B cell (primary cell): ENCODE data around the gene NUDCD3. TPM values are rescaled to one million over a fixed set of nuclear protein-coding genes. Genes with fewer than 3 reads are reported as not detected.

Experiments used
- ATAC-seq: fragments of 200-7000 bp; cut with Tn5 transposase; one replicate; pipeline ENCODE4 v1.10.0; 2021; ENCODE audit warnings: low read depth, mild to moderate bottlenecking, moderate number of reproducible peaks, moderate library complexity
- CTCF ChIA-PET: fragments of 350-600 bp; sonication (Branson Sonifier 250); formaldehyde crosslinking; loops from one replicate; lab custom pipeline; 2021; ENCODE audit warnings: antibody characterized with exemption, inconsistent platforms; lab: Charles Lee
- POLR2A ChIA-PET: fragments of 350-600 bp; sonication (Branson Sonifier 250); formaldehyde crosslinking; loops from one replicate; lab custom pipeline; 2021; ENCODE audit warnings: antibody characterized with exemption; lab: Charles Lee
- DNase-seq: peaks from one replicate; pipeline ENCODE4 v3.0.0; 2013
- H2AFZ ChIP-seq: 2 replicates; pipeline ENCODE4 v1.6.1; 2012; ENCODE audit warnings: mild to moderate bottlenecking, low read depth, low read length; ENCODE audit not compliant: insufficient read depth, poor library complexity, severe bottlenecking
- H3K27ac ChIP-seq, 2 donors: 1 replicate in 1 of 2; 2 replicates in 1 of 2; pipeline ENCODE4 v1.5.1; 2012 to 2013; ENCODE audit warnings: low read length in 2 of 2, mild to moderate bottlenecking in 2 of 2, moderate library complexity in 1 of 2
- H3K27me3 ChIP-seq, 4 experiments: fragments of 200-600 bp in 1 of 4; sonication (generic) in 1 of 4; replicated peaks in 1 of 4; 1 replicate in 2 of 4; 2 replicates in 2 of 4; pipeline versions ENCODE4 v1.6.1 to v1.7.0; 2013 to 2016; ENCODE audit warnings: low read length in 3 of 4, mild to moderate bottlenecking in 2 of 4, mixed read lengths in 1 of 4, moderate library complexity in 1 of 4; ENCODE audit not compliant: insufficient read depth in 4 of 4, control insufficient read depth in 3 of 4; ENCODE audit errors: control extremely low read depth in 1 of 4
- H3K36me3 ChIP-seq, 2 experiments: replicated peaks in 1 of 2; 1 replicate in 1 of 2; 2 replicates in 1 of 2; pipeline versions ENCODE4 v1.6.1 to v1.7.1; 2013; ENCODE audit warnings: low read length in 1 of 2; ENCODE audit not compliant: insufficient read depth in 2 of 2, control insufficient read depth in 1 of 2; ENCODE audit errors: control extremely low read depth in 1 of 2, extremely low read depth in 1 of 2
- H3K4me1 ChIP-seq, 2 donors: fragments of 200-600 bp in 1 of 2; sonication (generic) in 1 of 2; 1 replicate in 1 of 2; 2 replicates in 1 of 2; pipeline versions ENCODE4 v1.5.1 to v1.6.1; 2013 to 2017; ENCODE audit warnings: low read length in 2 of 2; ENCODE audit not compliant: control insufficient read depth in 2 of 2, insufficient read depth in 2 of 2
- H3K4me2 ChIP-seq: replicated peaks from 2 replicates; pipeline ENCODE3; 2012; ENCODE audit warnings: mild to moderate bottlenecking, low read depth, low read length; ENCODE audit not compliant: poor library complexity, severe bottlenecking
- H3K4me3 ChIP-seq, 5 experiments: fragments of 200-600 bp in 1 of 5; sonication (generic) in 1 of 5; 1 replicate in 3 of 5; 2 replicates in 2 of 5; pipeline versions ENCODE4 v1.5.1 to v1.7.0; 2011 to 2016; ENCODE audit warnings: low read length in 4 of 5, mild to moderate bottlenecking in 4 of 5, low read depth in 2 of 5, control low read depth in 1 of 5, moderate library complexity in 1 of 5; ENCODE audit not compliant: insufficient read depth in 1 of 5; ENCODE audit errors: control extremely low read depth in 1 of 5, extremely low read depth in 1 of 5
- H3K79me2 ChIP-seq: fragments of 200-600 bp; sonication (generic); one replicate; pipeline ENCODE4 v1.6.0; 2016; ENCODE audit warnings: low read length; ENCODE audit not compliant: control insufficient read depth, insufficient read depth
- H3K9ac ChIP-seq: fragments of 200-600 bp; sonication (generic); 2 replicates; pipeline ENCODE4 v1.6.1; 2017; ENCODE audit warnings: mild to moderate bottlenecking, low read length, moderate library complexity
- H3K9me3 ChIP-seq, 3 donors: one replicate each; pipeline versions ENCODE4 v1.6.1 to v1.7.1; 2013; ENCODE audit warnings: low read length in 2 of 3; ENCODE audit not compliant: control insufficient read depth in 2 of 3, insufficient read depth in 1 of 3; ENCODE audit errors: control extremely low read depth in 1 of 3
- H4K20me1 ChIP-seq: 2 replicates; pipeline ENCODE4 v1.6.0; 2012; ENCODE audit warnings: mild to moderate bottlenecking, low read length; ENCODE audit not compliant: insufficient read depth, control insufficient read depth, poor library complexity, severe bottlenecking
- H3K27ac Mint-ChIP-seq: one replicate; pipeline ENCODE4 v1.8.0; 2021; ENCODE audit warnings: mixed read lengths
- H3K27me3 Mint-ChIP-seq: one replicate; pipeline ENCODE4 v1.8.0; 2021; ENCODE audit warnings: mixed read lengths
- H3K4me1 Mint-ChIP-seq: one replicate; pipeline ENCODE4 v1.8.0; 2021; ENCODE audit warnings: mixed read lengths
- H3K4me3 Mint-ChIP-seq: one replicate; pipeline ENCODE4 v1.8.0; 2021; ENCODE audit warnings: mixed read lengths
- H3K9me3 Mint-ChIP-seq: one replicate; pipeline ENCODE4 v1.8.0; 2022; ENCODE audit warnings: mixed read lengths; ENCODE audit not compliant: insufficient read depth
- EZH2 ChIP-seq: IDR thresholded peaks from 2 replicates; pipeline ENCODE4 v1.6.1; 2012; ENCODE audit warnings: borderline replicate concordance, low read depth, mild to moderate bottlenecking, moderate library complexity, low read length; ENCODE audit not compliant: insufficient read depth, poor library complexity, severe bottlenecking
- WGBS: methylation state at CpG from one replicate; pipeline ENCODE4 v1.1.5; 2013; ENCODE audit warnings: missing lambda C conversion rate; ENCODE audit not compliant: insufficient coverage; 5-methylcytosine and 5-hydroxymethylcytosine counted together
- intact Hi-C: fragments of 100-400 bp; cut with micrococcal nuclease; formaldehyde crosslinking; loops from one replicate; pipeline ENCODE4 v1.10.0; 2022
- polyA plus RNA-seq: library from polyadenylated mRNA; depleted of rRNA; stranded (reverse); fragments of >200 nt; gene quantifications from 2 replicates; pipeline ENCODE4 v1.2.3, GENCODE V29; 2012
- total RNA-seq, 2 donors: library from RNA; stranded (reverse); fragments of 120-200 nt in 1 of 2; gene quantifications; 1 replicate in 1 of 2; 2 replicates in 1 of 2; pipeline versions ENCODE4 v1.2.3 to v1.2.4, GENCODE V29; 2013 to 2022
- TF ChIP-seq, protein P1 (sequence below): fragments of 200-600 bp; IDR thresholded peaks from one replicate; pipeline ENCODE4 v1.8.0; 2022; ENCODE audit warnings: antibody characterized with exemption, mild to moderate bottlenecking

The NUDCD3 gene
- total and polyA plus RNA-seq, 2 donors (not counting 1 experiment from before 2014, with no cell fraction given): 29.8 to 101 TPM

DNA sequence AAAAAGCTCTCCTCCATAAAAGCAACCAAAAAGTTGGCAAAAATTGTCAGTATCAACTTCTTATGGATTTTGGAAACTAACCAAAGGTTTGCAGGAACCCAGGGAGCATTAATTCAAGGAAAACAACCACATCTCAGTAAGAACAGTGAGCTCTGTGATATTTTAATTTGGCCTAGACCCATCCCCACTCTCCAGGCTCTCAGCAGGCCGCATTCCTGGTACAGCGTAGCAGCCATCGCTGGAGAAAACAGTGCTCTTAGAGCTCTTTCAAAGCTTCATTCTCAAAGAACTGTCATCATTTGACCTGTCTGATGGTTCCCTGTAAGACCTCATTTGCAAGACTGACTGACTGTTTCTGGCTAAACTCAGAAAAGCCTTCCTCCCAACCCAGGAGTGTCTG is 81.9 kb downstream of the NUDCD3 start:
- H3K4me3 Mint-ChIP-seq: no peak overlapping the region
- no peak overlapping the region for H2AFZ ChIP-seq
- H3K36me3 ChIP-seq: peaks cover 19 to 42% of the 10 kb centered on the region in 2 experiments
- 100% methylated on average over 3 of the region's 3 CpGs for WGBS
- CTCF ChIA-PET: no interaction called here
- TF ChIP-seq EZH2: no peak
- TF ChIP-seq, protein P1, sequence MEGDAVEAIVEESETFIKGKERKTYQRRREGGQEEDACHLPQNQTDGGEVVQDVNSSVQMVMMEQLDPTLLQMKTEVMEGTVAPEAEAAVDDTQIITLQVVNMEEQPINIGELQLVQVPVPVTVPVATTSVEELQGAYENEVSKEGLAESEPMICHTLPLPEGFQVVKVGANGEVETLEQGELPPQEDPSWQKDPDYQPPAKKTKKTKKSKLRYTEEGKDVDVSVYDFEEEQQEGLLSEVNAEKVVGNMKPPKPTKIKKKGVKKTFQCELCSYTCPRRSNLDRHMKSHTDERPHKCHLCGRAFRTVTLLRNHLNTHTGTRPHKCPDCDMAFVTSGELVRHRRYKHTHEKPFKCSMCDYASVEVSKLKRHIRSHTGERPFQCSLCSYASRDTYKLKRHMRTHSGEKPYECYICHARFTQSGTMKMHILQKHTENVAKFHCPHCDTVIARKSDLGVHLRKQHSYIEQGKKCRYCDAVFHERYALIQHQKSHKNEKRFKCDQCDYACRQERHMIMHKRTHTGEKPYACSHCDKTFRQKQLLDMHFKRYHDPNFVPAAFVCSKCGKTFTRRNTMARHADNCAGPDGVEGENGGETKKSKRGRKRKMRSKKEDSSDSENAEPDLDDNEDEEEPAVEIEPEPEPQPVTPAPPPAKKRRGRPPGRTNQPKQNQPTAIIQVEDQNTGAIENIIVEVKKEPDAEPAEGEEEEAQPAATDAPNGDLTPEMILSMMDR: no peak
- H3K27ac Mint-ChIP-seq: no peak overlapping the region
- POLR2A ChIA-PET: no interaction called here
- H3K4me2 ChIP-seq: no peak overlapping the region
- H3K9me3 Mint-ChIP-seq: peaks cover 4% of the 10 kb centered on the region
- peaks cover 34% of the 10 kb centered on the region for H4K20me1 ChIP-seq
- ATAC-seq (no peak), DNase-seq (no peak)
- H3K4me1 ChIP-seq: no peaks in the 10 kb centered on the region
- peaks cover 0 to 4% (median 3%) of the 10 kb centered on the region in 3 donors for H3K9me3 ChIP-seq
- H3K27ac ChIP-seq: no peak overlapping the region
- no peaks in the 10 kb centered on the region for H3K4me1 Mint-ChIP-seq
- H3K27me3 ChIP-seq: no peaks in the 10 kb centered on the region
- no peak overlapping the region for H3K9ac ChIP-seq
- no peaks in the 10 kb centered on the region for H3K27me3 Mint-ChIP-seq
- intact Hi-C loops: no loop called here
- H3K4me3 ChIP-seq: no peak overlapping the region
- H3K79me2 ChIP-seq: peaks cover 28% of the 10 kb centered on the region

GRCh38 chr7:44403775-44404174 is 86.7 kb downstream of the NUDCD3 start:
- CTCF ChIA-PET: no interaction called here
- no peak overlapping the region for H3K4me3 Mint-ChIP-seq
- H3K27me3 Mint-ChIP-seq: no peaks in the 10 kb centered on the region
- H3K9ac ChIP-seq: no peak overlapping the region
- H3K4me3 ChIP-seq: no peak overlapping the region
- intact Hi-C loops: no loop called here
- no peak overlapping the region for H3K27ac ChIP-seq
- H2AFZ ChIP-seq: no peak overlapping the region
- H3K4me1 Mint-ChIP-seq: no peaks in the 10 kb centered on the region
- peaks cover 71% of the 10 kb centered on the region for H4K20me1 ChIP-seq
- H3K4me2 ChIP-seq: no peak overlapping the region
- TF ChIP-seq, protein P1: no peak
- TF ChIP-seq EZH2: no peak
- DNase-seq (no peak), ATAC-seq (no peak)
- POLR2A ChIA-PET: no interaction called here
- H3K27me3 ChIP-seq: no peaks in the 10 kb centered on the region
- H3K9me3 ChIP-seq: no peaks in the 10 kb centered on the region
- H3K9me3 Mint-ChIP-seq: no peaks in the 10 kb centered on the region
- H3K79me2 ChIP-seq: peaks cover 25% of the 10 kb centered on the region
- 100% methylated on average over 2 of the region's 2 CpGs for WGBS
- no peak overlapping the region for H3K27ac Mint-ChIP-seq
- peaks cover 12 to 74% of the 10 kb centered on the region in 2 experiments for H3K36me3 ChIP-seq
- H3K4me1 ChIP-seq: no peaks in the 10 kb centered on the region
